ENCODE results near the gene SRSF5. TPM values are rescaled to one million over a fixed set of nuclear protein-coding genes. Genes with fewer than 3 reads are reported as not detected.

Gene SRSF5
- total and polyA plus RNA-seq, 2 donors, result 180 to 450 TPM

GRCh38 chr14:69776875-69777453 lies 10.0 kb downstream of the SRSF5 start:
- Histone ChIP-seq H3K4me1 (ENCODE audit: insufficient read depth) (peaks cover 1% of the 10 kb centered on the region), H3K27ac (ENCODE audit: low read depth) (no peak overlapping the region), H3K36me3 (ENCODE audit: insufficient read depth) (peaks cover 5% of the 10 kb centered on the region), H3K4me3 (ENCODE audit: low read depth, low read length) (no peak overlapping the region)
- 83% methylated on average over 4 of the region's 4 CpGs for WGBS
- DNase-seq (ENCODE audit: extremely low spot score), result no peak

- H3K27ac ChIP-seq (ENCODE audit: low read depth), result no peak overlapping the region
- 86% methylated on average over 2 of the region's 2 CpGs for WGBS
- no peak for DNase-seq (ENCODE audit: extremely low spot score)
- H3K36me3 ChIP-seq (ENCODE audit: insufficient read depth), result peaks cover 2% of the 10 kb centered on the region
- H3K4me3 ChIP-seq (ENCODE audit: low read depth, low read length), result no peak overlapping the region
- H3K4me1 ChIP-seq (ENCODE audit: insufficient read depth), result no peaks in the 10 kb centered on the region
These were observed 12.1 kb downstream of the SRSF5 start for GRCh38 chr14:69779088-69779487.

- DNase-seq (ENCODE audit: extremely low spot score), result no peak
- no peak overlapping the region for H3K27ac ChIP-seq (ENCODE audit: low read depth)
- H3K4me1 ChIP-seq (ENCODE audit: insufficient read depth), result no peaks in the 10 kb centered on the region
- H3K36me3 ChIP-seq (ENCODE audit: insufficient read depth), result peaks cover 2% of the 10 kb centered on the region
- H3K4me3 ChIP-seq (ENCODE audit: low read depth, low read length), result no peak overlapping the region
- 97% methylated on average over 1 of the region's 1 CpG for WGBS
These were observed 13.2 kb downstream of the SRSF5 start for GRCh38 chr14:69780092-69780491.

DNA sequence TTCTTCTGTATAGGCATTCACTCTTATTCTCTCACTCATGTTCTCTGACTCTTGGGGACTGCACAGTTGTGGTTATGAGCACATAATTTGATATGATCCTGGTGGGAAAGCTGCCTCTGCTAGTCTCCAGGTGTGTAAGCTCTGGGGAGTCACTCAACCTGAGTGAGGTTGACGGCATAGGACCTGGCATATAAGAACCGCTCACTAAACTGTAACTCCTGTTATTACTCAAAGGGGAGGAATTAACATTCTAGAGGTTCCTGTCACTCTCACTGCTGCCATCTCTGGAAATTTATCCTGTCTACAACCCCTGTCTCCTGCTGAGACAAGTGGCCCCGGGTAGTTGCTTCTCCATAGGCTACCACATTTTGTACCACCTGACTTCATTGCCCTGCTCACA lies 14.0 kb downstream of the SRSF5 start:
- WGBS, result 94% methylated on average over 3 of the region's 3 CpGs
- peaks cover 2% of the 10 kb centered on the region for H3K36me3 ChIP-seq (ENCODE audit: insufficient read depth)
- H3K4me3 ChIP-seq (ENCODE audit: low read depth, low read length), result no peak overlapping the region
- H3K27ac ChIP-seq (ENCODE audit: low read depth), result no peak overlapping the region
- H3K4me1 ChIP-seq (ENCODE audit: insufficient read depth), result no peaks in the 10 kb centered on the region
- DNase-seq (ENCODE audit: extremely low spot score), result no peak

DNA sequence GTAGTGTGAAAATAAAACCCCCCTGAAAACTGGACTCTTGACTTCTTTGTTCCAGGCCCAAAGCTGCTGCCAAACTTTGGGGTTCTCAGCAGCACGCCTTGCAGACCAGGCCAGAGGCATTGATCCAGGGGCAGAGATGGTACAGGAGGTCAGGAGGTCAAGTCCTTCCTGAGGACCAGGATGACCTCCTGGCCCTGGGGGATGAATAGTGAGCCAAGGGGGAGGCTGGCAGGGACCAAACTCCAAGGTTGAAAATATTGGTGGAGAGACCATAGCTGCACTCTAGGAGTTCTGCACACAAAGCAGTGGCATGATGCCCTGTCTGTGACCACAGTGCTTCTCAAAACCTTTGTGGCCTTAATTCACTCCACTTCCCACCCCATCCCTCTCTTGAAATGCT lies 18.0 kb downstream of the SRSF5 start:
- WGBS, result 95% methylated on average over 1 of the region's 1 CpG
- H3K36me3 ChIP-seq (ENCODE audit: insufficient read depth), result no peaks in the 10 kb centered on the region
- no peaks in the 10 kb centered on the region for H3K4me1 ChIP-seq (ENCODE audit: insufficient read depth)
- H3K4me3 ChIP-seq (ENCODE audit: low read depth, low read length), result no peak overlapping the region
- no peak for DNase-seq (ENCODE audit: extremely low spot score)
- no peak overlapping the region for H3K27ac ChIP-seq (ENCODE audit: low read depth)

DNA sequence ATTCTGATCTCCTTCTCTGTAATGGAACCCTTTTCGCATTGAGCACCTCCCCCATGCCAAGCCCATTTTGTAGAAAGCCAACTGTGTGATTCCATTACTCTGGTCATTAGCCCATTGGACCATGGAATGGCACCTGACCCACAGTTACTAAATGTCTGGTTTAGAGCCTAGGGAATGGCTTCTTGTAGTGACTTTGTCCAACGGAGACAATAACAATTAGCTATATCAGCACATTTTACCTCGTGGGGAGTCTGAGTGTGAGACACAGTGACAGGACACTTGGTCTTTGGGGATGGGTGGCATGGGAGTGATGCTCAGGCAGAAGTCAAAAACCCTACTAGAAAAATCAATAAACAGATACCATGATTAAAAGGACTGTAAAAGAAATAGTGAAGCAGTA lies 19.7 kb downstream of the SRSF5 start:
- no peaks in the 10 kb centered on the region for H3K36me3 ChIP-seq (ENCODE audit: insufficient read depth)
- 91% methylated on average over 3 of the region's 3 CpGs for WGBS
- H3K4me1 ChIP-seq (ENCODE audit: insufficient read depth), result no peaks in the 10 kb centered on the region
- H3K4me3 ChIP-seq (ENCODE audit: low read depth, low read length), result no peak overlapping the region
- no peak overlapping the region for H3K27ac ChIP-seq (ENCODE audit: low read depth)
- DNase-seq (ENCODE audit: extremely low spot score), result no peak

GRCh38 chr14:69789118-69789640 lies 22.2 kb downstream of the SRSF5 start:
- Histone ChIP-seq H3K27ac (ENCODE audit: low read depth) (no peak overlapping the region), H3K4me3 (ENCODE audit: low read depth, low read length) (no peak overlapping the region), H3K4me1 (ENCODE audit: insufficient read depth) (no peaks in the 10 kb centered on the region), H3K36me3 (ENCODE audit: insufficient read depth) (no peaks in the 10 kb centered on the region)
- no peak for DNase-seq (ENCODE audit: extremely low spot score)

- DNase-seq (ENCODE audit: extremely low spot score), result no peak
- H3K27ac ChIP-seq (ENCODE audit: low read depth), result no peak overlapping the region
- WGBS, result 93% methylated on average over 7 of the region's 7 CpGs
These were observed 26.0 kb downstream of the SRSF5 start for GRCh38 chr14:69792887-69793421.

DNA sequence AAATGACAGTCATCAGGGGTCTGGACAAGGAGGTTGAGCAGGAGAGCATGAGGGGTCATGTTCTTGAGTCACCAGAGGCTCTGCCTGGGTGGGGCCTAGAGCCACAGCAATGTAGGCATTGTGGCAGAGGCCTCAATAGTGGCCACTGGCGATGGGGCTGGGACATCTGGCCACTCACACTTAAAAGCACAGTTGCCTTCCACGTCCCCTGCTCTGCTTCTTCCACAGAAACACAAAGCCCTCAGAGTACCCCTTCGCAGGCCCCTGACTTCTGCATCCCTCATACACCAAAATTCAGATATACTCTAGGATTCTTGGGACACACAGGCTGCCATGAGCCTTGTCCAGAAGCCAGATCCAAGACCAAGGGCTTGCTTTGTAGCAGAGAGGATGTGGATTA lies 27.8 kb downstream of the SRSF5 start:
- no peak for DNase-seq (ENCODE audit: extremely low spot score)
- 84% methylated on average over 3 of the region's 3 CpGs for WGBS
- H3K27ac ChIP-seq (ENCODE audit: low read depth), result no peak overlapping the region
- H3K4me1 ChIP-seq (ENCODE audit: insufficient read depth), result no peaks in the 10 kb centered on the region
- H3K36me3 ChIP-seq (ENCODE audit: insufficient read depth), result no peaks in the 10 kb centered on the region
- no peak overlapping the region for H3K4me3 ChIP-seq (ENCODE audit: low read depth, low read length)

More at GRCh38 chr14:69792887-69793421, 26.0 kb downstream of the SRSF5 start:
- H3K4me1 ChIP-seq (ENCODE audit: insufficient read depth), result no peaks in the 10 kb centered on the region
- H3K36me3 ChIP-seq (ENCODE audit: insufficient read depth), result no peaks in the 10 kb centered on the region
- no peak overlapping the region for H3K4me3 ChIP-seq (ENCODE audit: low read depth, low read length)

DNA sequence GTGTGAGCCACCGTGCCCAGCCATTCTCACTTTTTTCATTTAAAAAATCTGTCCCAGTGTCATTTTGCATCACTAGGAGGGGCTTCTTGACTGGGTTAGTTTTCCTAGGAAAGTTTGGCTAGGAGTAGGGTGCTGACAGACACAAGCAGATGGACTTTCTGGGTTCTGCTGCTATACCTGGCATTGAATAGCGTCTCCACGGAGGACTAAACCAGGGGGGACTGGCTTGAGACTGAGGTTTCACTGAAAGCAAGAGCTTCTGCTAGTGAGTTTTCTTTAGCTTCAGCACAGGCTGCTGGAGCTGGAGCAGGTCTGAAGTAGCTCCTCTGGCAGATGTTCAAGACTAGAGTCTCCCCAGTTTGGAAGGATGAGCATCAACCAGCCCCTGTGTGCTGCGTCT lies 28.7 kb downstream of the SRSF5 start:
- no peak for DNase-seq (ENCODE audit: extremely low spot score)
- Histone ChIP-seq H3K36me3 (ENCODE audit: insufficient read depth) (no peaks in the 10 kb centered on the region), H3K4me3 (ENCODE audit: low read depth, low read length) (no peak overlapping the region), H3K27ac (ENCODE audit: low read depth) (no peak overlapping the region), H3K4me1 (ENCODE audit: insufficient read depth) (no peaks in the 10 kb centered on the region)
- 87% methylated on average over 4 of the region's 4 CpGs for WGBS

DNA sequence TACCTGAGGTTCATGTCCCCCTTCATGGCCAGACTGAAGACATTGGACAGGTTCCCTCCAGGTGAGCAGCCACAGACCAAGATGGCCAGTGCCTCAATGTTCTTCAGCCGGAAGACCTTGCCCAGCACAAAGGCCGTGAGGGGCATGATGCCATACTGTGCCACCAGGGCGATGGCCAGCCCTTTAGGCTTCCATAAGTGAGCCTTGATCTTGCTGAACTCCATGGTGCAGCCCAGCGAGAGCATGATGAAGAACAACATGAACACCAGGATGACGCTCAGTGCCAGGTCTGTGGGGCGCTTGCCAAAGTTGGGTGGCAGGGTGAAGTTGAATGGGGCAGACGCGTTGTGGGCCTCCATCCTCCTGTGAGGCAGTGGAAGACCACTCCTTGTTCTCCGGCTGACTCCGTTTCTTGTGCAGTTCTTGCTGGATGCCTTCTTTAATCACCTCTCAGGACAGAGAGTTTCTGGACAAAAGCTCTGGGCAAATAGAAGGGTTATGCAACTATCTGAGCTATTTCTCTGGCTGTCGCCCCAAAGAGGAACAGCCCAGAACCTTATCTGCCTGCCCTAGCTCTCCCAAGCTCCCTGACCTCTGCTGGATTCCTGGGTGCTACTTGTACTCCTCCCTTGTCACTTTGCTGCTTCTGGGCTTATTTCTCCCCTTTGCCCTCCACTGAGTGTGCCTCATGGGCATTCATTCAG lies 30.0 kb downstream of the SRSF5 start, which contains the start of gene SLC10A1:
SLC10A1 (minus strand) TSS at position 445 of the 704 bp plus-strand sequence; CDS start at position 359, 86 bp downstream.
- DNase-seq (ENCODE audit: extremely low spot score), result no peak
- no peak within 1 kb of the TSS for H3K27ac ChIP-seq (ENCODE audit: low read depth)
- WGBS, result 86% methylated on average over 11 of the region's 11 CpGs
- H3K4me3 ChIP-seq (ENCODE audit: low read depth, low read length), result no peak within 1 kb of the TSS
- H3K36me3 ChIP-seq (ENCODE audit: insufficient read depth), result no peaks in the 10 kb centered on the region
- H3K4me1 ChIP-seq (ENCODE audit: insufficient read depth), result no peaks in the 10 kb centered on the region

DNA sequence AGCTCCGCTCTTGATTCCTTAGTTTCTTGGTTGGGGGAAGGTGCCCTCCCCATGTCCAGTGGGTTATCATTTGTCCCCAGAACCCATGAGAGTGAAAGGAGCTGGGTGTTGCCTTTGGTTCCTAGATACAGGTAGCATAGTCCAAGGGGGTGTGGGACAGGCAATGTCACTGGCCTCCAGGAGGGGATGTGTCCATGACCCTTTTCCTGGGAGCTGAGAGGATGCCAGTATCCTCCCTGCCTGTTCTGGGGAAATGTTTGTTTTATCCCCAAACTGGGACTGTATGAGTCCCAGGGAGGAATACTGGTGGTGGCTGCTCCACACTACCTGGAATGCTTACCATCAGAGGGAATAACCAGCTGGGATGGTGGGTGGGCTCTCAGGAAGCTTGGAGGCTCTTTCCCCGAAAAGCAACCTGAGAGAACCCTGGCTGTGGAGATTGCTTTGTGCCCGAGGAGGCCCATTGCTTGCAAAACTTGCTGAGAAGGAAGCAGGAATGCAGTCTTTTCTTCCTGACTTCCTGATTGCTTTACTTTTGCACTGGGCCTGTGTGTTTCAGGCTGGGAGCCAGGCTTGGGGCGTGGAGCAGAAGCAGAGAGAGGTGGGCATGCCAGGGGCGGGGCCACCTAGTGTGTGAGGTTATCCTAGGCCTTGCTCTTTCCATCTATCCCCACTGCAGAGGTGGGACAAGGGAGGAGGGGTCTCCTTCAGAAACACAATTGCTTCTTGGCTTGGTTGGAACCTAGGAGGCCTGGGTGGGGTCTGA lies 30.8 kb downstream of the SRSF5 start:
- H3K4me1 ChIP-seq (ENCODE audit: insufficient read depth), result no peaks in the 10 kb centered on the region
- no peak overlapping the region for H3K27ac ChIP-seq (ENCODE audit: low read depth)
- no peaks in the 10 kb centered on the region for H3K36me3 ChIP-seq (ENCODE audit: insufficient read depth)
- 77% methylated on average over 5 of the region's 5 CpGs for WGBS
- H3K4me3 ChIP-seq (ENCODE audit: low read depth, low read length), result no peak overlapping the region
- DNase-seq (ENCODE audit: extremely low spot score), result no peak

DNA sequence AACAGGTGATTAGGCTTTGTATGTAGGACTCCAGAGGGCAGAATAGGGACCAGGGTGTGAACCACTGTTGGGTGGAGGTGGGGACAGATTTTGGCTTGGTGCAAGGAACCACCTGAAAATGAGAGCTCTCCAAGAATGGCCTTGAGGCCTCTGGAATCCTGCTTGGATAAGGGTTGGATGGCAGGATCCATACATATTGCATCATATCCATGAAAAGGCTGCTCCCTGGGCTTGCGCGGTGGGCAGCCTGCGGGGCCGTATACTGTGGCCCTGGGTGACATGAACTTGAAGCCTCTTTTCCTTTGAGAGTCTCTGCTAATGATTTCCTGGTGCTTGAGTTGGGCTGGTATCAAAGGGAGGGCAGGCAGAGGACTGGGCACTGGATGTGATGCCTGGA lies 31.4 kb downstream of the SRSF5 start:
- 94% methylated on average over 4 of the region's 4 CpGs for WGBS
- Histone ChIP-seq H3K36me3 (ENCODE audit: insufficient read depth) (no peaks in the 10 kb centered on the region), H3K4me1 (ENCODE audit: insufficient read depth) (no peaks in the 10 kb centered on the region), H3K27ac (ENCODE audit: low read depth) (no peak overlapping the region), H3K4me3 (ENCODE audit: low read depth, low read length) (no peak overlapping the region)
- DNase-seq (ENCODE audit: extremely low spot score), result no peak
